Mammary epithelial cell (primary cell): Measurements from ENCODE around the gene LRRTM3.

Source experiments
- EZH2 ChIP-seq: IDR thresholded peaks from 2 replicates; pipeline ENCODE4 v1.6.1; 2012; ENCODE audit warnings: low read length, inconsistent platforms, borderline replicate concordance
- TF ChIP-seq, protein P1 (sequence below), 2 donors: IDR thresholded peaks in 1 of 2; conservative IDR thresholded peaks in 1 of 2; 2 replicates each; pipeline ENCODE4 v1.5.1; 2011 to 2012; ENCODE audit warnings: inconsistent platforms in 2 of 2, low read length in 2 of 2, mild to moderate bottlenecking in 2 of 2, control low read depth in 1 of 2, low read depth in 1 of 2; ENCODE audit not compliant: insufficient read depth in 1 of 2; ENCODE audit errors: extremely low read depth in 1 of 2

DNA sequence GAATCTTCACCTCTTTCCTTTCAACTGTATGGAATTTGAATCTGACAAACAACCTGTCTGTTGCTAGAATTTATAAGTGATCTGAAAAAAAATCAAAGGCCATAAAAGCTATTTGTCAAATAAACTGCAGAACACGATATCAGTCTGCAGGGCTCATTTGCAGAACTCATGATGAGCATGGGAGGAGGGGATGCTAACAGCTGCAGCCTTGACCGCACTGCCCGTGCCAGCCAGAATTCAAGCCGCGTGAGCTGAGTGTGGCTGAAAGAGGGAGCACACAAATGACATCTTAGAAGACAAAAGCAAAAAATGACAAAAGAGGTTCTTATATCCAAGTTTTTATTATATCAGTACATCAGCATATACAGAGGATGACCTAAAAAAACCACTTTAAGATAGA is 15.7 kb downstream of the LRRTM3 start:
- TF ChIP-seq, protein P1, sequence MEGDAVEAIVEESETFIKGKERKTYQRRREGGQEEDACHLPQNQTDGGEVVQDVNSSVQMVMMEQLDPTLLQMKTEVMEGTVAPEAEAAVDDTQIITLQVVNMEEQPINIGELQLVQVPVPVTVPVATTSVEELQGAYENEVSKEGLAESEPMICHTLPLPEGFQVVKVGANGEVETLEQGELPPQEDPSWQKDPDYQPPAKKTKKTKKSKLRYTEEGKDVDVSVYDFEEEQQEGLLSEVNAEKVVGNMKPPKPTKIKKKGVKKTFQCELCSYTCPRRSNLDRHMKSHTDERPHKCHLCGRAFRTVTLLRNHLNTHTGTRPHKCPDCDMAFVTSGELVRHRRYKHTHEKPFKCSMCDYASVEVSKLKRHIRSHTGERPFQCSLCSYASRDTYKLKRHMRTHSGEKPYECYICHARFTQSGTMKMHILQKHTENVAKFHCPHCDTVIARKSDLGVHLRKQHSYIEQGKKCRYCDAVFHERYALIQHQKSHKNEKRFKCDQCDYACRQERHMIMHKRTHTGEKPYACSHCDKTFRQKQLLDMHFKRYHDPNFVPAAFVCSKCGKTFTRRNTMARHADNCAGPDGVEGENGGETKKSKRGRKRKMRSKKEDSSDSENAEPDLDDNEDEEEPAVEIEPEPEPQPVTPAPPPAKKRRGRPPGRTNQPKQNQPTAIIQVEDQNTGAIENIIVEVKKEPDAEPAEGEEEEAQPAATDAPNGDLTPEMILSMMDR (conservative IDR thresholded peaks at IDR 0.05 in 1 of 2, IDR thresholded peaks at IDR 0.05 in 1 of 2; ENCODE audit: extremely low read depth in 1 of 2, insufficient read depth in 1 of 2, low read depth in 1 of 2, low read length in 2 of 2) = no peak
- TF ChIP-seq EZH2 = no peak
